DLD1 (cell line): ENCODE results near the gene DTNBP1.

Experiments used
- in situ Hi-C: cut with HindIII; loops from 2 replicates; pipeline ENCODE4 v1.10.0; 2017; ENCODE audit warnings: low sequenced_read_pairs

Gene DTNBP1

GRCh38 chr6:15594512-15595259 is 68.1 kb downstream of the DTNBP1 start:
- in situ Hi-C loops = loop anchor here (5.0 kb wide), 1 partner anchor 42 kb away; no protein-coding TSS in a partner anchor

- in situ Hi-C loops = loop anchor here (5.0 kb wide), 1 partner anchor 41 kb away; no protein-coding TSS in a partner anchor
Observed at GRCh38 chr6:15593798-15594197, 69.0 kb downstream of the DTNBP1 start.

GRCh38 chr6:15592610-15593009 is 70.2 kb downstream of the DTNBP1 start:
- in situ Hi-C loops = loop anchor here (5.0 kb wide), 1 partner anchor 40 kb away; no protein-coding TSS in a partner anchor

- in situ Hi-C loops = no loop called here
Observed at GRCh38 chr6:15588971-15589634, 73.7 kb downstream of the DTNBP1 start.

GRCh38 chr6:15586503-15586902 is 76.3 kb downstream of the DTNBP1 start:
- in situ Hi-C loops = no loop called here

GRCh38 chr6:15585760-15586214 is 77.0 kb downstream of the DTNBP1 start:
- in situ Hi-C loops = no loop called here

DNA sequence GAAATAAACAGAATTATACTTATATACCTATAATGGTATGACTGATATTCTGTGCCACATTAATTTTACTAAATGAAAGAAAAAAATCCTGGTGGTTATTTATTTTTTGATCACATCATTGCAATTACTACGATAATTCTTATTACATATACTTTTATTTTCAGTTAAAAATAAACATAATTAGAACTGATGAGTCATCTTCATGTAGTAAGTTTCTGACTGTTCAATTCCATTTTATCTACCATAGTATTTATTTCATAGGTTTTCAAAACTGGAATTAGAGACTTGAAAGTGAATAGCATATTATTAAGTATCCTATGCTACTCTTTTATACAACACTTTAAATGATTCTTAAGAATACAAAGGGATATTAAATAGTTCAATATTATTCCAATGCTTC is 80.3 kb downstream of the DTNBP1 start:
- in situ Hi-C loops = no loop called here

DNA sequence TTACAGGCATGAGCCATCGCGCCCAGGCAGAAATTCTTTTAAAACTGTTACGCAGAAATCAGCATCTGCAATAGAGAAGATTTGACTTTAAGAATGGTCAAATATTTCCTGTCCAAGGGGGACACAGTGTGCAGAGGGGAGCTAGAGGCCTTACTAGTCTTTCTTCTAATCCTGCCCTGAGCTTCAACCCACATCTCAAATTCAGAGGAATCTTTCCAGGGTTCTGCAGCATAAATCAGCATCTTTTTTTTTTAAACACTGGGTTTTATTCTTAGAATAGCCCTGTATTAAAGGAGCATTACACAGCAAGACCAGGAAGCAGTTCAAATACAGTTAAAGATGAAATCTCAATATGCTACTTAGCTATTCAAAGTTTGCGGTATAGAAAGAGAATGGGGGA is 81.1 kb downstream of the DTNBP1 start:
- in situ Hi-C loops = no loop called here

- in situ Hi-C loops = no loop called here
Observed at GRCh38 chr6:15580326-15580725, 82.5 kb downstream of the DTNBP1 start.

DNA sequence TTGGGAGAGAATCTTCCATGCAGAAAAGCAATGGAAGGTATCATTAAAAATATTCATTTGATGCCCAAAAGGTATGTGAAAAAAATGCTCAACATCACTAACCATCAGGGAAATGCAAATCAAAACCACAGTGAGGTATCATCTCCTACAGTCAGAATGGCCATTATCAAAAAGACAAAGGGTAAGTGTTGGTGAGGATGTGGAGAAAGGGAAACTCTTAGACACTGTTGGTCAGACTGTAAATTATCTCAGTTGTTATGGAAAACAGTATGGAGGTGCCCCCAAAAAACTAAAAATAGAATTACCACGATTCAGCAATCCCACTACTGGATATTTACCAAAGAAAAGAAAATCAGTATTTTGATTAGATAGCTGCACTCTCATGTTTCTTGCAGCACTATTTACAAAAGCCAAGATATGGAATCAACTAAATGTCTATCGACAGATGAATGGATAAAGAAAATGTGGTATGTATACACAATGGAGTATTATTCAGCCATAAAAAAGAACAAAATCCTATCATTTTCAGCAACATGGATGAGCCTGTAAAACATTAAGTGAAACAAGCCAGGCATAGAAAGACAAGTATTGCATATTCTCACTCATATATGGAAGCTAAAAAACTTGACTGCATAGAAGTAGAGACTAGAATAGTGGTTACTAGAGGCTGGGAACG is 84.0 kb downstream of the DTNBP1 start:
- in situ Hi-C loops = no loop called here

DNA sequence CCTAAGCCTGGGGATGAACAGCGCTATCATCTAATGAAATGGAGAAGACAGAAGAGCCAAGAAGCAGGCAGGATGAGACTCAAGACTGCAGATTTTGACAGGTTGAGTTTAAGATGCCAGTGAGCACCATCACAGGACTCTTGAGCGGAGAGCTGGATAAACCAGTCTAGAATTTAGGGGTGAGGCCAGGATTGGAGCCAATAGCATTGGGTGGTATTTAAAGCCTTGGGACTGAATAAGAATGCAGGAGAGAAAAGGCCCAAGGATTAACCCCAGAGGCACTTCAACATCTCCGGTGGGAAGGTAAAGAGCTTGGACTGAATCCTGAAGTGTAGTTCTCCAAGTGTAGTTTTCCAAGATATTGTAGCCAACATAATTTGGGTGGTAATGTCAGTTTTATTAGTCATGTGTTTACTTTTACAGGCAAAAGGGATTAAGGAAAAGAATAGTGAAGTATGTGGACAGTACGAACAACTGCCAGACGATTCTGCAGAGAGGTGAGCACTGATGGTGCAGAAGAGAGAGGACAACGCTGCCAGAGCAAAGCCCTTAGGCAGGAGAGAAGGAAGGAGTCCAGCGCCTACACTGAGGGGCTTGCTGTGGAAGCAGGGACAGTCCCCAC is 85.2 kb downstream of the DTNBP1 start:
- in situ Hi-C loops = no loop called here

- in situ Hi-C loops = no loop called here
Observed at GRCh38 chr6:15577106-15577505, 85.7 kb downstream of the DTNBP1 start.

GRCh38 chr6:15575357-15576033 is 87.3 kb downstream of the DTNBP1 start:
- in situ Hi-C loops = no loop called here

DNA sequence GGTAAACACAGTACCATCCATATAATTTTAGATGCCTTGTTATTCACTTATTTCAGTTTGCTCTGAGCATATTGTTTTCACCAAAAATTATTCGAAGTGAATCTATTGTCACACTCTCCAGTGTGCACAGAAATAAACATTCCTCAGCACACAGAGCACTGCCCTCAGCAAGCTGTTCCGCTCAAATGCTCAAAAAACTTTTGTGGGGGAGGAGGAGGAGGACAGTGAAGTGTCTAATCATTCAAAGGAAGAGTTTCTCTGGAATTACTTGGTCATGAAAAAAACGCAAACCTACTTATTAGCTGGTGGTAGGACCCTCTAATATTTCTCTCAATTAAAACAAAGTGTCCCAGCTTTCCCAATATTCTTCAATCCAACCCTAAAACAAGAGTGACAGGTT is 88.3 kb downstream of the DTNBP1 start:
- in situ Hi-C loops = no loop called here

DNA sequence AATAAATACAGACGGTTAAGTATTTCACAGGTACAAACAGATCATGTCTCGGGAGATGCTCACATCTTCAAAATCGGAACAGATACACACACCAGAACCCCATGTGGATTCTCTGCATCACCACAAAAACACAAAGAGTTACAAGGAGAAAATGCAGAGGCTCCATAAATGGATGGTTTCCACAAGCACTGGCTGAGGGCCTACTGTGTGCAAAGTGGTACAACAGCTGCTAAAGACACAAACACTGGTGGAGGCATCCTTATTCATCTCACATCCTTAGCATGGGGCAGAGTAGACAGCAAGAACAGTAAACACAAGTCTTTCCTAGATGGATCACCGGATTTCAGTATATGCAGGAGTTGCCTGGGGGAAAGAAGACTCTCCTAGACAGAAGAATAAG is 88.8 kb downstream of the DTNBP1 start:
- in situ Hi-C loops = no loop called here

DNA sequence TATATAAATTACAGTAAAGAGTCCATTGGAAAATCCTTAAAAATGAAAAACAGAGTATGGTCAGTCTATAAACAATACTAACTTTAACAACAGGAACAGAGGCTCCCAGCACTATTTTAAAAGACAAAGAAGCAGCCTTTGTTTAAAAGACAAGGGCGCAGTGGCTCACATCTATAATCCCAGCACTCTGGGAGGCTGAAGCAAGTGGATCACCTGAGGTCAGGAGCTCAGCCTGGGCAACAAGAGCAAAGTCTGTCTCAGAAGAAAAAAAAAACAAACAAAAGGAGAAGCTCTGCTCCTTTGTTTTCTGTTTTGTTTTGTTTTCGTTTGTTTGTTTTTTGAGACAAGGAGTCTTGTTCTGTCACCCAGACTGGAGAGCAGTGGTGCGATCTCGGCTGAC is 89.4 kb downstream of the DTNBP1 start:
- in situ Hi-C loops = no loop called here

DNA sequence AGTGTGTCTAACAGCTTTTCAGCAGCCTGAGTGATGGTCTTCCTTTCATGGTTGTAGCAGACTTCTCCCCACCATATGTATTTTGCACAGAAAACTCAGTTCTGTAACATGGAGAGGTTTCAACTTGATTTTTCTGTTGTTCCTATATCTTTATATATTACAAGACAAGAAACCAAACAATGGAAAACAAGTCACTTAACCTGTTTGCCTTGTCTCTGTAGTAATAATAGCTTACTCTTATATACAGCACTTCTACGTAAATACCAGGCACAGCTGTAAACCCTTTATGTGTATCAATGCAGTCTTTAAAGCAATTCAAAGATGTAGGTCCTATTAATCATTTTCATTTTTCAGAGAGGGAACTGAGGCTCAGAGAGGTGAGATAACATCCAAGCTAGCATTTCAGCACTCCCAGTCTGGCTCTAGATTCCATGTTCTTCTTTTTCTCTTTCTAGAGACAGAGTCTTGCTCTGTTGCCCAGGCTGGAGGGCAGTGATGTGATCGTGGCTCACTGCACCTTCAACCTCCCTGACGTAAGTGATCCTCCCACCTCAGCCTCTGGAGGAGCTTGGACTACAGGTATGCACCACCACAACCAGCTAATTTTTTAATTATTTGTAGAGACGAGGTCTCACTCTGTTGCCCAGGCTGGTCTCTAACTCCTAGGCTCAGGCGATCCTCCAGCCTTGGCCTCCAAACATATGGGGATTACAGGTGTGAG is 90.4 kb downstream of the DTNBP1 start:
- in situ Hi-C loops = no loop called here

DNA sequence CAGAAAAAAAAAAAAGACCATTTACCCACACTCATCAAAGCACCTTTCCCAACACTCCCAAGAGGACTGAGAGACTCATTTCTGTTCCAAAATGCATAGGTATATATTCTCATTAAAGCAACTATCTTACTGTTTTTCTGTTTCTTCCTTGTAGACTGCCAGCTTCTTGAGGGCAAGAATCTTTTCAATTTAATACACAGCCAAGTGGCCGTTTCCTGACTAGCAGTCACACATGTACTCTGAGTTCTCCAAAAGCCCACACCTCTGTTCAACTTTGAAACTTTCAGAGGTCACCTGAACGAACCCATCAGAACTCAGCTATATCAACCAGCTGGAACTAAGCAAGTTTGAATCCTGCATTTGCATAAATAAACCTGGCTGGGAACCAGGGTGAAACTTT is 92.7 kb downstream of the DTNBP1 start:
- in situ Hi-C loops = no loop called here

- in situ Hi-C loops = no loop called here
Observed at GRCh38 chr6:15569035-15569995, 93.5 kb downstream of the DTNBP1 start.
